DOHH2 (cell line): Measurements from ENCODE around the gene SMARCA4.
"Not testable (repeated sequence)": the region's sequence is repeated elsewhere in the genome, so short reads cannot be mapped to it uniquely, and the experiment has no call there.

Experiments
- H3F3A ChIP-seq: fragments of 200-600 bp; sonication (generic), shearing (Covaris generic); 2 replicates; pipeline ENCODE4 v1.6.0; 2016; ENCODE audit warnings: antibody characterized with exemption, mild to moderate bottlenecking; ENCODE audit not compliant: control insufficient read depth, insufficient read depth
- H3K27ac ChIP-seq: fragments of 200-600 bp; sonication (generic); 2 replicates; pipeline ENCODE4 v1.5.1; 2014; ENCODE audit warnings: low read depth, mild to moderate bottlenecking, low read length, moderate library complexity
- H3K27me3 ChIP-seq: fragments of 200-600 bp; sonication (generic); 2 replicates; pipeline ENCODE4 v1.6.1; 2014; ENCODE audit warnings: mild to moderate bottlenecking, low read length, mixed read lengths; ENCODE audit not compliant: control insufficient read depth
- H3K36me3 ChIP-seq: fragments of 200-600 bp; sonication (generic); 2 replicates; pipeline ENCODE4 v1.6.1; 2014; ENCODE audit warnings: mild to moderate bottlenecking, low read length, moderate library complexity, mixed read lengths; ENCODE audit not compliant: control insufficient read depth
- H3K4me1 ChIP-seq: fragments of 200-600 bp; sonication (generic); 2 replicates; pipeline ENCODE4 v1.6.1; 2014; ENCODE audit warnings: mild to moderate bottlenecking, low read length, mixed read lengths; ENCODE audit not compliant: control insufficient read depth
- H3K4me2 ChIP-seq: fragments of 200-600 bp; sonication (generic); 2 replicates; pipeline ENCODE4 v1.6.0; 2014; ENCODE audit warnings: mild to moderate bottlenecking, low read length, moderate library complexity
- H3K4me3 ChIP-seq: fragments of 200-600 bp; sonication (generic); 2 replicates; pipeline ENCODE4 v1.5.1; 2014; ENCODE audit warnings: mild to moderate bottlenecking, low read length, mixed read lengths
- H3K79me2 ChIP-seq: fragments of 200-600 bp; sonication (generic); 2 replicates; pipeline ENCODE4 v1.6.1; 2014; ENCODE audit warnings: mild to moderate bottlenecking, low read length, mixed read lengths; ENCODE audit not compliant: control insufficient read depth
- H3K9me2 ChIP-seq: fragments of 200-600 bp; sonication (generic); replicated peaks from 2 replicates; pipeline ENCODE4 v1.6.1; 2014; ENCODE audit warnings: mild to moderate bottlenecking, low read length, mixed read lengths; ENCODE audit not compliant: control insufficient read depth
- H3K9me3 ChIP-seq: fragments of 200-600 bp; sonication (generic); 2 replicates; pipeline ENCODE4 v1.6.1; 2014; ENCODE audit warnings: antibody characterized with exemption, low read length, mixed read lengths; ENCODE audit not compliant: control insufficient read depth, insufficient read depth
- H4K20me1 ChIP-seq: fragments of 200-600 bp; sonication (generic); 2 replicates; pipeline ENCODE4 v1.6.0; 2014; ENCODE audit warnings: low read depth, mild to moderate bottlenecking, antibody characterized with exemption, low read length, moderate library complexity; ENCODE audit not compliant: control insufficient read depth, insufficient read depth
- EZH2phosphoT487 ChIP-seq: fragments of 200-600 bp; sonication (generic); IDR thresholded peaks from 2 replicates; pipeline ENCODE4 v1.6.1; 2017; ENCODE audit warnings: borderline replicate concordance, mild to moderate bottlenecking, antibody characterized with exemption, low read length, moderate library complexity, mixed read lengths
- TF ChIP-seq, protein P1 (sequence below): fragments of 200-600 bp; sonication (generic); IDR thresholded peaks from one replicate; pipeline ENCODE4 v1.5.1; 2014; ENCODE audit warnings: antibody characterized with exemption, mild to moderate bottlenecking, low read depth, low read length; ENCODE audit not compliant: poor library complexity, severe bottlenecking

SMARCA4 gene

GRCh38 chr19:11096210-11096841 is 135.5 kb downstream of the SMARCA4 start:
- peaks cover 24% of the 10 kb centered on the region for H3K27me3 ChIP-seq
- no peak for TF ChIP-seq EZH2phosphoT487
- TF ChIP-seq, protein P1, sequence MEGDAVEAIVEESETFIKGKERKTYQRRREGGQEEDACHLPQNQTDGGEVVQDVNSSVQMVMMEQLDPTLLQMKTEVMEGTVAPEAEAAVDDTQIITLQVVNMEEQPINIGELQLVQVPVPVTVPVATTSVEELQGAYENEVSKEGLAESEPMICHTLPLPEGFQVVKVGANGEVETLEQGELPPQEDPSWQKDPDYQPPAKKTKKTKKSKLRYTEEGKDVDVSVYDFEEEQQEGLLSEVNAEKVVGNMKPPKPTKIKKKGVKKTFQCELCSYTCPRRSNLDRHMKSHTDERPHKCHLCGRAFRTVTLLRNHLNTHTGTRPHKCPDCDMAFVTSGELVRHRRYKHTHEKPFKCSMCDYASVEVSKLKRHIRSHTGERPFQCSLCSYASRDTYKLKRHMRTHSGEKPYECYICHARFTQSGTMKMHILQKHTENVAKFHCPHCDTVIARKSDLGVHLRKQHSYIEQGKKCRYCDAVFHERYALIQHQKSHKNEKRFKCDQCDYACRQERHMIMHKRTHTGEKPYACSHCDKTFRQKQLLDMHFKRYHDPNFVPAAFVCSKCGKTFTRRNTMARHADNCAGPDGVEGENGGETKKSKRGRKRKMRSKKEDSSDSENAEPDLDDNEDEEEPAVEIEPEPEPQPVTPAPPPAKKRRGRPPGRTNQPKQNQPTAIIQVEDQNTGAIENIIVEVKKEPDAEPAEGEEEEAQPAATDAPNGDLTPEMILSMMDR, result no peak
- peaks cover 97% of the 10 kb centered on the region for H3K79me2 ChIP-seq
- H3K9me2 ChIP-seq, result no peaks in the 10 kb centered on the region
- peaks cover 79% of the 10 kb centered on the region for H3K36me3 ChIP-seq
- H4K20me1 ChIP-seq, result peaks cover 49% of the 10 kb centered on the region
- no peaks in the 10 kb centered on the region for H3K9me3 ChIP-seq
- H3K4me1 ChIP-seq, result peaks cover 37% of the 10 kb centered on the region
- no peak overlapping the region for H3K4me2 ChIP-seq
- peaks cover 12% of the 10 kb centered on the region for H3F3A ChIP-seq
- no peak overlapping the region for H3K4me3 ChIP-seq
- no peak overlapping the region for H3K27ac ChIP-seq

DNA sequence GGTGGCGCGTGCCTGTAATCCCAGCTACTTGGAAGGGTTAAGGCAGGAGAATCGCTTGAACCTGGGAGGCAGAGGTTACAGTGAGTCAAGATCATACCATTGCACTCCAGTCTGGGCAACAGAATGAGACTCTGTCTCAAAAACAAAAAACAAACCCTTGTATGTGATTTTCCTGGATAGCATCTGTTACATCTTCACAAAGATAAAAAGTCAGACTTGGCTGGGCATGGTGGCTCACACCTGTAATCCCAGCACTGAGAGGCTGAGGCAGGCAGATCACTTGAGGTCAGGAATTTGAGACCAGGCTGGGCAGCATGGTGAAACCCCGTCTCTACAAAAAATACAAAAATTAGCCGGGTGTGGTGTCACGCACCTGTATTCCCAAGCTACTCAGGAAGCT is 136.5 kb downstream of the SMARCA4 start:
- not testable (repeated sequence) for H3K4me3 ChIP-seq, H3F3A ChIP-seq, H3K9me2 ChIP-seq, H3K9me3 ChIP-seq, H3K4me2 ChIP-seq, H3K27ac ChIP-seq
- peaks cover 19% of the 10 kb centered on the region for H3K27me3 ChIP-seq
- H3K4me1 ChIP-seq, result peaks cover 27% of the 10 kb centered on the region
- peaks cover 73% of the 10 kb centered on the region for H3K36me3 ChIP-seq
- H3K79me2 ChIP-seq, result peaks cover 87% of the 10 kb centered on the region
- peaks cover 41% of the 10 kb centered on the region for H4K20me1 ChIP-seq

DNA sequence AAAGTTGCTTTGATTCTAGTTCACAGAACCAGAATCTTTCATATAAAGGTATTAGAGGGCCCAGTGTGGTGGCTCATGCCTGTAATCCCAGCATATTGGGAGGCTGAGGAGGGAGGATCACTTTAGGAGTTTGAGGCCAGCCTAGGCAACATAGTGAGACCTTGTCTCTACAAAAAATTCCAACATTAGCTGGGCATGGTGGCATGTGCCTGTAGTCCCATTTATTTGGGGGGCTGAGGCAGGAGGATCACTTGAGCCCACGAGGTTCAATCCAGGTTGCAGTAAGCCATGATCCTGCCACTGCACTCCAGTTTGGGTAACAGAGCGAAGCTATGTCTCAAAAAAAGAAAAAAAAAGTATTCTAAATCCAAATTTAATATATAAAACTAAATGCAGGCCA is 137.5 kb downstream of the SMARCA4 start:
- peaks cover 73% of the 10 kb centered on the region for H3K36me3 ChIP-seq
- H3K4me3 ChIP-seq, result no peak overlapping the region
- H3K9me3 ChIP-seq, result no peaks in the 10 kb centered on the region
- H4K20me1 ChIP-seq, result peaks cover 42% of the 10 kb centered on the region
- no peaks in the 10 kb centered on the region for H3K9me2 ChIP-seq
- no peak for TF ChIP-seq EZH2phosphoT487
- TF ChIP-seq, protein P1, result no peak
- H3K4me1 ChIP-seq, result peaks cover 17% of the 10 kb centered on the region
- H3K27ac ChIP-seq, result no peak overlapping the region
- H3K27me3 ChIP-seq, result peaks cover 19% of the 10 kb centered on the region
- peaks cover 4% of the 10 kb centered on the region for H3F3A ChIP-seq
- H3K79me2 ChIP-seq, result peaks cover 86% of the 10 kb centered on the region
- no peak overlapping the region for H3K4me2 ChIP-seq

DNA sequence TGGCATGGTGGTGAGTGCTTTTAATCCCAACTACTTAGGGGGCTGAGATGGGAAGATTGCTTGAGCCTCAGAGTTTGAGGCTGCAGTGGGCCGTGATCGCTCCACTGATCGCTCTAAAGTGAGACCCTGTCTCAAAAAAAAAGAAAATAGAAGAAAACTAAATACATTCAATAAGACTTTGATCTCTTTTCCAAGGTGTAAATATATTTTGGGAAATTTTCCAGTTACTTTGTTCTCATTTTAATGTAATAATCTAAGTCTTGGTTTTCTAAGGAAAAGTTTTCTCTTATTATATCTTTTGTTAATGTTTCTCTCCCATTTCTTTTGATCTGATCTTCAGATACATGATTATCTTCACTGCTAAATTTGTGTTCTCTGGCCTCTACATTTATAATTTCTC is 138.0 kb downstream of the SMARCA4 start:
- H3K9me3 ChIP-seq, result no peaks in the 10 kb centered on the region
- TF ChIP-seq, protein P1, result no peak
- no peak for TF ChIP-seq EZH2phosphoT487
- H3F3A ChIP-seq, result peaks cover 4% of the 10 kb centered on the region; the same call in 1 of the 2 replicates
- H3K9me2 ChIP-seq, result no peaks in the 10 kb centered on the region
- H3K4me2 ChIP-seq, result no peak overlapping the region
- H3K4me1 ChIP-seq, result peaks cover 12% of the 10 kb centered on the region
- H3K36me3 ChIP-seq, result peaks cover 73% of the 10 kb centered on the region
- H3K4me3 ChIP-seq, result no peak overlapping the region
- H3K79me2 ChIP-seq, result peaks cover 83% of the 10 kb centered on the region
- H4K20me1 ChIP-seq, result peaks cover 37% of the 10 kb centered on the region
- no peak overlapping the region for H3K27ac ChIP-seq
- peaks cover 19% of the 10 kb centered on the region for H3K27me3 ChIP-seq
